H9 (cell line): ENCODE results near the gene MATN1. TPM values are rescaled to one million over a fixed set of nuclear protein-coding genes. Genes with fewer than 3 reads are reported as not detected.
A peak's percentile ranks its signal among the peaks of the same experiment; 100 is the strongest.

Source experiments
- DNase-seq: peaks from one replicate; pipeline ENCODE4 v3.0.0-alpha.2; 2017
- H2AFZ ChIP-seq: one replicate; pipeline ENCODE4 v1.6.1; 2013; ENCODE audit warnings: mild to moderate bottlenecking, low read length, control low read depth, moderate library complexity
- H2AK5ac ChIP-seq: 2 replicates; pipeline ENCODE4 v1.6.1; 2013; ENCODE audit warnings: low read length, control low read depth, mixed read lengths; ENCODE audit not compliant: insufficient read length
- H2BK120ac ChIP-seq: one replicate; pipeline ENCODE4 v1.6.1; 2013; ENCODE audit warnings: low read depth, mild to moderate bottlenecking, low read length, control low read depth, inconsistent platforms; ENCODE audit not compliant: poor library complexity, severe bottlenecking
- H2BK12ac ChIP-seq: 2 replicates; pipeline ENCODE4 v1.6.1; 2013; ENCODE audit warnings: low read length, control low read depth, mixed read lengths, low read depth; ENCODE audit not compliant: insufficient read length
- H2BK15ac ChIP-seq: 2 replicates; pipeline ENCODE4 v1.6.1; 2013; ENCODE audit warnings: low read depth, low read length, control low read depth
- H2BK20ac ChIP-seq: one replicate; pipeline ENCODE4 v1.6.1; 2013; ENCODE audit warnings: low read depth, mild to moderate bottlenecking, low read length, control low read depth, inconsistent platforms; ENCODE audit not compliant: poor library complexity, severe bottlenecking
- H2BK5ac ChIP-seq: 2 replicates; pipeline ENCODE4 v1.6.1; 2013; ENCODE audit warnings: low read length, control low read depth, mixed read lengths; ENCODE audit not compliant: insufficient read length
- H3K14ac ChIP-seq: 2 replicates; pipeline ENCODE4 v1.6.1; 2013; ENCODE audit warnings: low read length, control low read depth; ENCODE audit not compliant: insufficient read depth
- H3K18ac ChIP-seq: 2 replicates; pipeline ENCODE4 v1.6.1; 2013; ENCODE audit warnings: low read depth, mild to moderate bottlenecking, mixed read lengths, low read length, control low read depth; ENCODE audit not compliant: insufficient read length
- H3K23ac ChIP-seq: 2 replicates; pipeline ENCODE4 v1.6.1; 2013; ENCODE audit warnings: low read length, control low read depth, mixed read lengths, low read depth; ENCODE audit not compliant: insufficient read length
- H3K23me2 ChIP-seq: 2 replicates; pipeline ENCODE4 v1.6.1; 2013; ENCODE audit warnings: low read depth, mild to moderate bottlenecking, mixed read lengths, low read length, control low read depth; ENCODE audit not compliant: insufficient read length, poor library complexity, severe bottlenecking
- H3K27ac ChIP-seq: 2 replicates; pipeline ENCODE4 v1.5.1; 2013; ENCODE audit warnings: low read length, control low read depth, mixed read lengths, low read depth; ENCODE audit not compliant: insufficient read length
- H3K27me3 ChIP-seq: 2 replicates; pipeline ENCODE4 v1.6.1; 2013; ENCODE audit warnings: low read length, control low read depth, inconsistent platforms; ENCODE audit not compliant: insufficient read depth
- H3K4ac ChIP-seq: 2 replicates; pipeline ENCODE4 v1.6.1; 2013; ENCODE audit warnings: low read depth, mild to moderate bottlenecking, control low read depth, inconsistent platforms, low read length, moderate library complexity
- H3K4me1 ChIP-seq: 2 replicates; pipeline ENCODE4 v1.6.1; 2013; ENCODE audit warnings: low read length, control low read depth, inconsistent platforms; ENCODE audit not compliant: insufficient read depth
- H3K4me2 ChIP-seq: 2 replicates; pipeline ENCODE4 v1.6.1; 2013; ENCODE audit warnings: low read length, control low read depth, mixed read lengths; ENCODE audit not compliant: insufficient read length, insufficient read depth
- H3K56ac ChIP-seq: 2 replicates; pipeline ENCODE4 v1.6.1; 2013; ENCODE audit warnings: low read depth, mild to moderate bottlenecking, mixed read lengths, low read length, control low read depth; ENCODE audit not compliant: insufficient read length
- H3K79me1 ChIP-seq: 2 replicates; pipeline ENCODE4 v1.6.1; 2013; ENCODE audit warnings: low read depth, mild to moderate bottlenecking, moderate library complexity, low read length, control low read depth, inconsistent platforms; ENCODE audit not compliant: insufficient read depth, poor library complexity, severe bottlenecking
- H3K79me2 ChIP-seq: 2 replicates; pipeline ENCODE4 v1.6.1; 2013; ENCODE audit warnings: low read length, control low read depth, inconsistent platforms; ENCODE audit not compliant: insufficient read depth
- H3K9ac ChIP-seq: 2 replicates; pipeline ENCODE4 v1.6.1; 2013; ENCODE audit warnings: low read length, control low read depth, mixed read lengths; ENCODE audit not compliant: insufficient read length; ENCODE audit errors: extremely low read depth
- H3K9me3 ChIP-seq: one replicate; pipeline ENCODE4 v1.6.1; 2013; ENCODE audit warnings: low read depth, low read length, inconsistent platforms; ENCODE audit not compliant: control insufficient read depth
- H3T11ph ChIP-seq: one replicate; pipeline ENCODE4 v1.6.1; 2013; ENCODE audit warnings: mild to moderate bottlenecking, low read length, control low read depth, inconsistent platforms
- H4K20me1 ChIP-seq: one replicate; pipeline ENCODE4 v1.6.1; 2013; ENCODE audit not compliant: control insufficient read depth, insufficient read length, insufficient read depth
- H4K5ac ChIP-seq: 2 replicates; pipeline ENCODE4 v1.6.1; 2013; ENCODE audit warnings: low read depth, mild to moderate bottlenecking, mixed read lengths, low read length, control low read depth; ENCODE audit not compliant: insufficient read length
- H4K8ac ChIP-seq: replicated peaks from 2 replicates; pipeline ENCODE4 v1.6.1; 2013; ENCODE audit warnings: low read length, control low read depth, mixed read lengths, low read depth; ENCODE audit not compliant: insufficient read length
- H4K91ac ChIP-seq: 2 replicates; pipeline ENCODE4 v1.6.1; 2013; ENCODE audit warnings: low read depth, mild to moderate bottlenecking, moderate library complexity, mixed read lengths, low read length, control low read depth; ENCODE audit not compliant: insufficient read length
- H3K27ac Mint-ChIP-seq, 3 experiments: 2 replicates in 2 of 3; 3 replicates in 1 of 3; pipeline ENCODE4 v1.8.0; 2020 to 2021; ENCODE audit warnings: mixed read lengths in 3 of 3, mild to moderate bottlenecking in 1 of 3, moderate library complexity in 1 of 3
- H3K27me3 Mint-ChIP-seq: 2 replicates; pipeline ENCODE4 v1.8.0; 2021; ENCODE audit warnings: low read depth, mild to moderate bottlenecking, moderate library complexity, mixed read lengths
- H3K36me3 Mint-ChIP-seq, 3 experiments: 2 replicates in 2 of 3; 3 replicates in 1 of 3; pipeline ENCODE4 v1.8.0; 2020 to 2021; ENCODE audit warnings: low read depth in 3 of 3, mixed read lengths in 3 of 3; ENCODE audit not compliant: insufficient read depth in 1 of 3
- H3K4me1 Mint-ChIP-seq, 2 experiments: 2 replicates each; pipeline ENCODE4 v1.8.0; 2020; ENCODE audit warnings: mixed read lengths in 2 of 2
- H3K4me3 Mint-ChIP-seq, 2 experiments: 2 replicates in 1 of 2; 3 replicates in 1 of 2; pipeline ENCODE4 v1.8.0; 2020 to 2021; ENCODE audit warnings: mild to moderate bottlenecking in 2 of 2, mixed read lengths in 2 of 2, moderate library complexity in 1 of 2
- H3K9me3 Mint-ChIP-seq, 2 experiments: 2 replicates in 1 of 2; 3 replicates in 1 of 2; pipeline ENCODE4 v1.8.0; 2020; ENCODE audit warnings: mild to moderate bottlenecking in 2 of 2, mixed read lengths in 2 of 2, moderate library complexity in 1 of 2
- WGBS: extraction: QIAGEN DNeasy Blood & Tissue Kit; methylation state at CpG from one replicate; pipeline ENCODE4 v1.1.7; 2013; ENCODE audit warnings: missing lambda C conversion rate, low lambda C conversion rate, mixed read lengths; ENCODE audit not compliant: insufficient read length; ENCODE audit errors: extremely low coverage; 5-methylcytosine and 5-hydroxymethylcytosine counted together
- total RNA-seq: library from RNA; stranded (reverse); gene quantifications from 2 replicates; pipeline ENCODE4 v1.2.1, GENCODE V29; 2021
- TF ChIP-seq, protein P1 (sequence below): fragments of 200-600 bp; sonication (generic); conservative IDR thresholded peaks from 3 replicates; pipeline ENCODE4 v1.8.0; 2021; ENCODE audit warnings: antibody characterized with exemption, mild to moderate bottlenecking

Gene MATN1
- total RNA-seq, 1 experiment from 2014 or later: not detected

DNA sequence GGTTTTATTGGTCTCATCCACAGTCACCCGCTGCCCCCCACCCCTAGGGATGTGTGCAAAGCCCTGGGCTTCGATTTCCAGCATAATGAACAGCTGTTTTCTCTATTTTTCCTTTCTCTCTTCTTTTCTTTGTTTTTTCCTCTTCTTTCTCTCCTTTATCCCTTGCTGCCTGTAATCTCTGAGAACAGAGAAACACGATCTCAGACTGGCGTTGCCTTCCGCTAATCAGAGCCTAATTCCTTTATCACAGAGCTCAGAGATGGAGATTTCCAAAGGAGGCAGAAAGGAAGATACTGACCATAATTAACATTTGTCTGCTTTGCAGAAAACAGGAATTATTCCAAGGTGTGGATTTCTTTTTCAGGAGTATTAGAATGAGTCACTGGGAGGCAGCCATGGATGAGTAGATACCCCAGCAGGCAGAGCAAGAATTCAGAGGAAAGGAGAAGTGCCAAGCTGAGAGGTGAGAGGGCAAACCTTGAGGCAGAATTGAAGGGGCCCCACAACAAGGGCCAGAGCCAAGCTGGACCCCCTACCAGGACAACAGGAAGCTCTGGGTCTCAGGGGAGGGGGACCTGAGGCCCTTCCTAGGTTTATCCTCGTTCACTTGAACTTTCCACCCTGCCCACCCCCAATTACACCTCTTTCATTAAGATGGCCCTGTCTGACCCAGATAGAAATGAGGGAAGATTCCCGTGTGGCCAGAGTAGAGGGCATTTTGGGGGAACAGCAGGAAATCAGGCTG, 33.3 kb downstream of the MATN1 start:
- H3K36me3 Mint-ChIP-seq: no peaks in the 10 kb centered on the region
- Histone ChIP-seq H3K9ac (no peak overlapping the region), H2BK12ac (no peak overlapping the region), H2BK5ac (no peak overlapping the region), H3K56ac (no peak overlapping the region), H4K5ac (no peak overlapping the region), H3K23ac (no peak overlapping the region), H2AK5ac (no peak overlapping the region), H2BK120ac (no peak overlapping the region), H3K9me3 (no peaks in the 10 kb centered on the region), H4K91ac (no peak overlapping the region), H3K27me3 (no peaks in the 10 kb centered on the region), H2BK20ac (no peak overlapping the region), H3K23me2 (no peaks in the 10 kb centered on the region), H3K18ac (no peak overlapping the region), H3K14ac (no peak overlapping the region), H4K8ac (no peak overlapping the region), H3K4me2 (no peak overlapping the region), H3K79me1 (no peaks in the 10 kb centered on the region), H3K4me1 (peaks cover 14% of the 10 kb centered on the region), H3K4ac (no peak overlapping the region), H2AFZ (no peak overlapping the region), H2BK15ac (no peak overlapping the region), H4K20me1 (no peaks in the 10 kb centered on the region), H3K27ac (no peak overlapping the region), H3T11ph (no peak overlapping the region), H3K79me2 (no peaks in the 10 kb centered on the region)
- TF ChIP-seq, protein P1, sequence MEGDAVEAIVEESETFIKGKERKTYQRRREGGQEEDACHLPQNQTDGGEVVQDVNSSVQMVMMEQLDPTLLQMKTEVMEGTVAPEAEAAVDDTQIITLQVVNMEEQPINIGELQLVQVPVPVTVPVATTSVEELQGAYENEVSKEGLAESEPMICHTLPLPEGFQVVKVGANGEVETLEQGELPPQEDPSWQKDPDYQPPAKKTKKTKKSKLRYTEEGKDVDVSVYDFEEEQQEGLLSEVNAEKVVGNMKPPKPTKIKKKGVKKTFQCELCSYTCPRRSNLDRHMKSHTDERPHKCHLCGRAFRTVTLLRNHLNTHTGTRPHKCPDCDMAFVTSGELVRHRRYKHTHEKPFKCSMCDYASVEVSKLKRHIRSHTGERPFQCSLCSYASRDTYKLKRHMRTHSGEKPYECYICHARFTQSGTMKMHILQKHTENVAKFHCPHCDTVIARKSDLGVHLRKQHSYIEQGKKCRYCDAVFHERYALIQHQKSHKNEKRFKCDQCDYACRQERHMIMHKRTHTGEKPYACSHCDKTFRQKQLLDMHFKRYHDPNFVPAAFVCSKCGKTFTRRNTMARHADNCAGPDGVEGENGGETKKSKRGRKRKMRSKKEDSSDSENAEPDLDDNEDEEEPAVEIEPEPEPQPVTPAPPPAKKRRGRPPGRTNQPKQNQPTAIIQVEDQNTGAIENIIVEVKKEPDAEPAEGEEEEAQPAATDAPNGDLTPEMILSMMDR: no peak
- H3K27me3 Mint-ChIP-seq: peaks cover 11% of the 10 kb centered on the region
- 0 out of 7 replicates have a peak overlapping the region, but pooled peaks of 1 of the 3 experiments have one; percentile 2 for H3K27ac Mint-ChIP-seq
- DNase-seq: no peak
- H3K4me3 Mint-ChIP-seq: no peak overlapping the region
- no peaks in the 10 kb centered on the region for H3K9me3 Mint-ChIP-seq
- H3K4me1 Mint-ChIP-seq: peaks cover 23 to 57% of the 10 kb centered on the region in 2 experiments
- no CpG with 5 or more reads among the region's 7 CpGs for WGBS
